ENCODE measurements around the gene ATP6V1B1.
A peak's percentile ranks its signal among the peaks of the same experiment; 100 is the strongest.

GRCh38 chr2:70946832-70947442, 11.2 kb downstream of the ATP6V1B1 start:
- TF ChIP-seq CTCF (optimal IDR thresholded peaks at IDR 0.05 in 1 of 3, IDR thresholded peaks at IDR 0.05 in 1 of 3, conservative IDR thresholded peaks at IDR 0.05 in 1 of 3; ENCODE audit: extremely low read depth in 1 of 3, insufficient read depth in 2 of 3, low read length in 3 of 3) = peak; percentile 75 to 86 (median 80)
- TF ChIP-seq EZH2 (IDR thresholded peaks at IDR 0.05; ENCODE audit: low read length) = no peak

Data from keratinocyte (primary cell).